A204.1 (cell line): ENCODE results near the gene HSPB9.
A peak's percentile ranks its signal among the peaks of the same experiment; 100 is the strongest.

Source experiments
- FAIRE-seq: peaks from 2 replicates; lab custom pipeline; 2012; peaks lifted over from hg19 to GRCh38; lab: Jason Lieb, UNC

The HSPB9 gene

GRCh38 chr17:42101513-42102292 lies 20.9 kb upstream of the HSPB9 start:
- FAIRE-seq = no peak

GRCh38 chr17:42103221-42103954 lies 19.2 kb upstream of the HSPB9 start:
- no peak for FAIRE-seq

- no peak for FAIRE-seq
These were observed 18.3 kb upstream of the HSPB9 start for GRCh38 chr17:42104264-42104663.

DNA sequence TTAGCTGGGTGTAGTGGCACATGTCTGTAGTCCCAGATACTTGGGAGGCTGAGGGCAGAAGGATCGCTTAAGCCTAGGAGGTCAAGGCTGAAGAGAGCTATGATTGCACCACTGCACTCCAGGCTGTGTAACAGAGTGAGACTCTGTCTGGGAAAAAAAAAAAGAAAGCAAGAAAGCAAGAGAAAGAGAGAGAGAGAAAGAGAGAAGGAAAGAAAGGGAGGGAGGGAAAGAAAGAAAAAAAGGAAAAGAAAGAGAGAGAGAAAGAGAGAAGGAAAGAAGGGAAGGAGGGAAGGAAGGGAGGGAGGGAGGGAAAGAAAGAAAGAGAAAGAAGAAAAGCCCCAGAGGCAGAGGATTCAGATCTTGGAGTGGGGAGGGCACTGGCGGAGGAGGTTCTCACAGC lies 16.6 kb upstream of the HSPB9 start:
- FAIRE-seq = no peak

GRCh38 chr17:42107124-42107523 lies 15.5 kb upstream of the HSPB9 start:
- FAIRE-seq = no peak

- FAIRE-seq = no peak
These were observed 14.7 kb upstream of the HSPB9 start for GRCh38 chr17:42107597-42108576.

DNA sequence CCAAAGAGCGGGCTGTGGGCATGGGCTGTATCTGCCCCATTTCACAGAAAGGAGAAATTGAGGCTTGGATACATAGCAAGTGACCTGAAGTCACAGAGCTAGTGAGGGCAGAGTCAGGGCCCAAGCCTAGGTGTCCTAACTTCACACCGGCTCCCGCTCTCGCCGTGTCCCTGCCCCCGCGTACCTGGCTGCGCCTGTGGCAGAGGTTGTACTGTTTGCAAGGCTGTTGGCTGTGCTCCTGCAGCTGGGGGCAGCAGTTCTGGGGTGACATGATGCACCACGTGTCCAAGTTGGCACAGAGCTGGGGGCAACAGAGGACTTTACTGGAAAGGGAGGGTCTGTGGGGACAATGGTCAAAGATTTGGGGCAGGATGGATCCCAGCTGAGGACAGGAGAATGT lies 13.5 kb upstream of the HSPB9 start:
- FAIRE-seq = no peak

GRCh38 chr17:42110301-42111264 lies 12.0 kb upstream of the HSPB9 start:
- FAIRE-seq = no peak

GRCh38 chr17:42111265-42111636 lies 11.4 kb upstream of the HSPB9 start:
- no peak for FAIRE-seq

DNA sequence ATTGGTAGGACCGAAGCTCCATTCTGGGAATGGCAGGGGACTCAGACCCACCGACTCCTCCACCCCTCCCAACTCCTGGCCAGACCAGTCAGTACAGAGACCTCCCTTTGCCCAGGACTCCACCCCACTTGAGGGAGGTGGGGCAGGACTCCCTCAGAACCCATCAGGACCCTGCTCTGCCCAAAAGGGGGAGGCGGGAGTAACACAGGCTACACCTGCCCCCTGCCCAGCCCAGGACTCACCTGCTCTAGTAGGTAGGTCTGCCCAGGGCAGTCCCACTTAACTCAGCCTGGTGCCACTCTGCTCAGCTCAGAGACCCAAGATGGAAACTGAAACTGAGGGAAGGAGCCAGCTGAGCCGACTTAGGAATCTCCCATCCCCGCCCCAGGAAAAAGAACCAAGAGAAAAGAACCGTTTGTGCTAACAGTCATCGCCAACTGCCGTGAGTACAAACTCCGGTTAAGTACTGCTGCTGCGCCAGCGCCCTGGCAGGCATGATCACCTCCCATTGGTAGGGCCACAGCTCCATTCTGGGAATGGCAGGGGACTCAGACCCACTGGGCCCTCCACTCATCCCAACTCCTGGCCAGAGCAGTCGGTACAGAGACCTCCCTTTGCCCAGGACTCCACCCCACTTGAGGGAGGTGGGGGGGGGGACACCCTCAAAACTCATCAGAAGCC lies 10.6 kb upstream of the HSPB9 start:
- no peak for FAIRE-seq

DNA sequence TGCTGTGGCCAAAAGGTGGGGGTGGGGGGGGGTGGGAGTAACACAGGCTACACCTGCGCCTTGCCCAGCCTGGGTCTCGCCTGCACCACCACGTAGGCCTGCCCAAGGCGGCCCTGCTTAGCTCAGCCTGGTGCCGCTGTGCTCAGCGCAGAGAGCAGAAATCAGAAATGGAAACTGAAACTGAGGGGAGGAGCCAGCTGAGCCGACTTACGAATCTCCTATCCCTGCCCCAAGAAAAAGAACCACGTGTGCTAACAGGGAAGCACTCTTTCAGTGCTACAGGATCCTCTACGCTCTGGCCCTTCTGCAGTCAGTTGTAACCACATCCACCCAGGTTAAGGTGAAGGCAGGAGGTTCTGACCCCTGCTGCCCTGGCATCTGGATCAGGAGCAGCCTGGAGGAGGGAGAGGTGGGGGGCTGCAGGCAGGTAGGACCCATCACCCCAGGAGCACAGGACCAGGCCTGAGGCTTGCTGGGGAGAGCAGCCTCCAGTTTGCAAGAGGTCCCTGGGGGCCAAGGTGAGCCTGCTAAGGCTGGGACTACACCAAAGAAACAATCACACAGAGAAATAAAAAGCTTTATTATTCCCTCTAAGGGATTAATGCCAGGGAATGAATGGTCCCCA lies 9.9 kb upstream of the HSPB9 start, which contains the start of gene DHX58:
Gene DHX58 (minus strand): TSS at position 163 of the 625 bp plus-strand sequence. CDS start 822 bp downstream, outside the sequence.
- peak; percentile 94 for FAIRE-seq

DNA sequence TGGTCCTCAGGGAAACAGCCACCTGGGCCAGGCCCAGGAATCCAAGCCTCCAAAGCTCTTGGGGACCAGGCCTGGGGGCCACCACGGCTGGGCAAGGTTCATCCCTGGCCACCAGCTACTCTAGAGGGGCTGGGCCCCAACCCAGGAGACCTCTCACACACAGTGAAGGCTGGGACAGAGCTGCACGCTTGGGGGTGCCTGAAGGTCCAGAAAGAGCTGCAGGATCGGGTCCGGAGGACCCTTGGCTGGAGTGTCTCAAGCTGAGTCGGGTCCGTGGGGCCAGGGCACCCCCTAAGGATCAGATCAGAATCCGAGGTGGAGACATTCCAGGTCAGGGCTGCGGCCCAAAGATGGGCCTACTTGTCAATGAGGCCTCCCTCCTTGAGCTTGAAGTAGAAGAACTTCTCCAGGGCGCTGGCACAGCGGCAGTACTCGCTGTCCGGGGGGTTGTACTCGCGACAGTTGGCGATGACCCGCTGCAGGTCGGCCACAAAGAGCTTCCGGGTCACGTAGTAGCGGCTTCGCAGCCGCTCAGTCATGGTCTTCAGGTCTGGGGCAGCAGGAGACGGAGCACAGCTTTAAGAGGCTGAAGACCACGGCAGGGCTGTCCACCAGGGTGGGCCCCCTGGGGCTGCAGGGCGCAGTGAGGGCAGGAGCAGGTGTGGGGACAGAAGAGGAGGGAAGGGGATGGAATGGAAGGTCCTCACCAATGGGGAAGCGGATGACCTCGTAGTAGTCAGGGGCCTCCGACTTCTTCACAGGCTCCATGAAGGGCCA lies 9.1 kb upstream of the HSPB9 start:
- no peak for FAIRE-seq

DNA sequence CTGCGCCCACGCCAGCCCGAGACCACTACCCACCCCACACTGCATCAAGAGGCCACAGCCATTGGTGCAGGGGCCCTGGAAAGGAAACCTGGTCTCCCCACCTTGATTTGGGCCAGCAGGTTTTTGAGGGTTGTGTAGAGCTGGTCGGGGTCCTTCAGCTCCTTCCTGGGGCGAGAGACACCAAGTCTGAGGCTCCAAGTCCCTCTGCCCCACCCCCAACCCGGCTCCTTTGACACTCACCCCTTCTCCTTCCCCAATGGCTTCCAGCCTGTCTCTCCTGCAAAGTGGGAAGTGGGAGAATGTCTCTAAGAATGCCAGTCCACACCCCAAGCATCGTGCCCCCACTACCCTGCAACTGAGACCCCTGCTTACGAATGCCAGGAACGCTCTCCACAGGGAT lies 8.5 kb upstream of the HSPB9 start:
- no peak for FAIRE-seq

DNA sequence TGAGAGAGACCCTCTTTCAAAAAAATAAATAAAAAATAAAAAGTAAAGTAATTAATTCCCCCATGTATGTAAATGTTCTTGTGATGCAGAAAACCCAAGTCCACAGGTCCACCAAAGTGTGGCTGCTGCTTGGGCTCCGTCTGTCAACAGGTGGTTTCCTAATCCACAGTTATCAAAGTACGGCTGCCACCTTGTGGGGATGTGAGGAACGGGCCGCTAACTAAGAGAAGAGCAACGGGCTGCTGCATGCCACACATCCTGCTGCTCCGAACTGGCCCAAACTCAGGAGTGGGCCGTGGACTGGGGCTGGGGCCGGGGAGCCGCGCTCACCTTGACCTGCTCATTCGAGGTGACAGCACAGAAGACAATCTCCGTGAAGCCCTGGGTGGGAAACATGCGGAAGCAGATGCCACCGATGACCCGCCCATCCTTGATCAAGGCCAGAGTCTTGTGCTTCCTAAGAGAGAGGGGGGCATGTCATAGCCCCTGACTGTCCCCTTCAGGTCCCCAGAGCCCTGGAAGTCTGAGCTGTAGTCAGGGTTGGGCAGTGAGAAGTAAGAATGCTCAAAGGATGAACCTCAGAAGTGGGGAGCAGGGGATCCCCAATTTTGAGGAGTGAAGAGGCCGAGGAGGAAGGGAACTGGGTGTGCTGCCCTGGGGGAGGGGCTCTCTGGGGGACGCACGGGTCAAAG lies 5.8 kb upstream of the HSPB9 start:
- peak; percentile 39 for FAIRE-seq

DNA sequence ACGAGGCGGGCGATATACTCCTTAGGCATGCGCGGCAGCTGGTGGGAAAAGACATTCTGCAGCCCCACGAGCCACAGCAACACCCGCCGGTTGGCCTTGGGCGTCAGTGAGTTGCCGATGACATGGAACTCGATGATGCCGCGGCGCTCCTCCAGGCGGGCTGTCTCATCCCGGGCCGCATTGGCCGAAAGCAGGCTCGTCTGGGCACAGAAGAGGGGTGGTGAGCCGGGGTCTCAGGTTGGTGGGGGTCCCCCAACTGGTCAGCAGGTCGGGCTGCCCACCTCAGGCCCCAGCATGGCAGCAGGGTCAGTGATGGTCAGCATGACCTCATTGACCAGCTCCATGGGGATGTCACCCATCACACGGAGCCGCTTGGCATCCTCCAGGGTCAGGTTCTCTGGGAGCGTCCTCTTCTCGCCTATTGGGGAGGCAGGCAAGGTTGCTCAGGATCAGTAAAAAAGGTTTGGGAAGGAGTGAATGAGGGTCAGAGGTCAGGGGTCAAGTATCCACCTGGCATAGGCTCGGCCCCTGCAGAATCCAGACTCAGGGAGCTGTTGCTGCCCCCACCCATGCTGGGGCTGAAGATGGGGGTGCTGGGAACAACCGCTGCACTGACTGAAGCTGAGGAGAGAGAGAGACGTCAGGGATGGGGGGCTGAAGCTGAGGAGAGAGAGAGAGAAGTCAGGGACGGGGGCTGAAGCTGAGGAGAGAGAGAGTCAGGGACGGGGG lies 5.0 kb upstream of the HSPB9 start:
- no peak for FAIRE-seq

DNA sequence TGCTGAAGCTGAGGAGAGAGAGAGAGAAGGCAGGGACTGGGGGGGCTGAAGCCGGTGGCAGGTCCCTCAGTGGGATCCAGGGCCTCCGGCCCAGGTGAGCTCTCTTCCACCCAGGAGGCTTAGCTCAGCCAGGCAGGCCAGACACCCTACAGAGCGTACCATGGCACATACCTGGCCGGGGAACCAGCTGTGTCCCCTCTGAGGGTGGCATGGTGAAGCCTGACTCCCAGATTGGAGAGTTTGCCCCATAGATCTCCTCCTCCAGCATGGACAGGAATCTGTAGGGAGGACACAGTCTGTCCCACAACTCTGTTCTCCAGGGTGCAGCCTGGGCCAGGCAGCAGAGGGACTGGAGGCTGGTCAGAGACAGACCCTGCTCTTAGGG lies 4.5 kb upstream of the HSPB9 start:
- no peak for FAIRE-seq

- FAIRE-seq = no peak
These were observed 4.1 kb upstream of the HSPB9 start for GRCh38 chr17:42118545-42118944.

- FAIRE-seq = no peak
These were observed 3.3 kb upstream of the HSPB9 start for GRCh38 chr17:42119301-42119700.
